ENCODE results near the gene AKAP1. TPM values are rescaled to one million over a fixed set of nuclear protein-coding genes. Genes with fewer than 3 reads are reported as not detected.

The AKAP1 gene
- total and polyA plus RNA-seq, 2 donors (not counting 1 experiment from before 2014, with no cell fraction given), result 20.1 to 26.6 TPM

- WGBS (ENCODE audit: insufficient coverage), result 95% methylated on average over 4 of the region's 4 CpGs
- ATAC-seq (ENCODE audit: low read depth) (no peak), DNase-seq (no peak)
- no peak overlapping the region for H2AFZ ChIP-seq (ENCODE audit: insufficient read depth, low read depth, low read length, poor library complexity, severe bottlenecking)
- H3K79me2 ChIP-seq (ENCODE audit: control insufficient read depth, insufficient read depth, low read length), result no peaks in the 10 kb centered on the region
- H3K4me2 ChIP-seq (replicated peaks; ENCODE audit: low read depth, low read length, poor library complexity, severe bottlenecking), result no peak overlapping the region
- Mint-ChIP-seq H3K27me3 (peaks cover 5% of the 10 kb centered on the region), H3K27ac (no peak overlapping the region), H3K4me3 (no peak overlapping the region), H3K4me1 (no peaks in the 10 kb centered on the region), H3K9me3 (ENCODE audit: insufficient read depth) (no peaks in the 10 kb centered on the region)
- H3K27ac ChIP-seq (ENCODE audit: low read length in 2 of 2), result no peak overlapping the region
- CTCF ChIA-PET, result no interaction called here
- H3K27me3 ChIP-seq (replicated peaks in 1 of 4; ENCODE audit: control extremely low read depth in 1 of 4, control insufficient read depth in 3 of 4, insufficient read depth in 4 of 4, low read length in 3 of 4), result peaks cover 0 to 2% (median 0%) of the 10 kb centered on the region in 4 experiments
- H4K20me1 ChIP-seq (ENCODE audit: control insufficient read depth, insufficient read depth, low read length, poor library complexity, severe bottlenecking), result no peaks in the 10 kb centered on the region
- no peaks in the 10 kb centered on the region for H3K9me3 ChIP-seq (ENCODE audit: control extremely low read depth in 1 of 3, control insufficient read depth in 2 of 3, insufficient read depth in 1 of 3, low read length in 2 of 3)
- H3K9ac ChIP-seq (ENCODE audit: low read length), result no peak overlapping the region
- intact Hi-C loops (cut with micrococcal nuclease), result no loop called here
- H3K4me3 ChIP-seq (ENCODE audit: control extremely low read depth in 1 of 5, extremely low read depth in 1 of 5, insufficient read depth in 1 of 5, low read depth in 2 of 5, low read length in 4 of 5), result no peak overlapping the region
- no peak for TF ChIP-seq EZH2 (IDR thresholded peaks at IDR 0.05; ENCODE audit: borderline replicate concordance, insufficient read depth, low read depth, low read length, poor library complexity, severe bottlenecking)
- no peak for TF ChIP-seq CTCF (IDR thresholded peaks at IDR 0.05)
- H3K36me3 ChIP-seq (replicated peaks in 1 of 2; ENCODE audit: control extremely low read depth in 1 of 2, control insufficient read depth in 1 of 2, extremely low read depth in 1 of 2, insufficient read depth in 2 of 2, low read length in 1 of 2), result no peaks in the 10 kb centered on the region
- no peaks in the 10 kb centered on the region for H3K4me1 ChIP-seq (ENCODE audit: control insufficient read depth in 2 of 2, insufficient read depth in 2 of 2, low read length in 2 of 2)
- POLR2A ChIA-PET, result no interaction called here
Measured at GRCh38 chr17:57067162-57067561, 17.9 kb upstream of the AKAP1 start.

- H3K9ac ChIP-seq (ENCODE audit: low read length), result no peak overlapping the region
- no peaks in the 10 kb centered on the region for H3K9me3 ChIP-seq (ENCODE audit: control extremely low read depth in 1 of 3, control insufficient read depth in 2 of 3, insufficient read depth in 1 of 3, low read length in 2 of 3)
- H3K27ac Mint-ChIP-seq, result no peak overlapping the region
- H3K36me3 ChIP-seq (replicated peaks in 1 of 2; ENCODE audit: control extremely low read depth in 1 of 2, control insufficient read depth in 1 of 2, extremely low read depth in 1 of 2, insufficient read depth in 2 of 2, low read length in 1 of 2), result no peaks in the 10 kb centered on the region
- intact Hi-C loops (cut with micrococcal nuclease), result no loop called here
- no peak for TF ChIP-seq EZH2 (IDR thresholded peaks at IDR 0.05; ENCODE audit: borderline replicate concordance, insufficient read depth, low read depth, low read length, poor library complexity, severe bottlenecking)
- TF ChIP-seq CTCF (IDR thresholded peaks at IDR 0.05), result no peak
- H4K20me1 ChIP-seq (ENCODE audit: control insufficient read depth, insufficient read depth, low read length, poor library complexity, severe bottlenecking), result no peaks in the 10 kb centered on the region
- no peaks in the 10 kb centered on the region for H3K9me3 Mint-ChIP-seq (ENCODE audit: insufficient read depth)
- ATAC-seq (ENCODE audit: low read depth) (no peak), DNase-seq (no peak)
- ChIA-PET CTCF (no interaction called here), POLR2A (no interaction called here)
- no CpG with 5 or more reads among the region's 1 CpG for WGBS (ENCODE audit: insufficient coverage)
- peaks cover 0 to 2% (median 0%) of the 10 kb centered on the region in 4 experiments for H3K27me3 ChIP-seq (replicated peaks in 1 of 4; ENCODE audit: control extremely low read depth in 1 of 4, control insufficient read depth in 3 of 4, insufficient read depth in 4 of 4, low read length in 3 of 4)
- H3K4me3 Mint-ChIP-seq, result no peak overlapping the region
- H3K4me1 Mint-ChIP-seq, result no peaks in the 10 kb centered on the region
- H3K4me3 ChIP-seq (ENCODE audit: control extremely low read depth in 1 of 5, extremely low read depth in 1 of 5, insufficient read depth in 1 of 5, low read depth in 2 of 5, low read length in 4 of 5), result no peak overlapping the region
- peaks cover 5% of the 10 kb centered on the region for H3K27me3 Mint-ChIP-seq
- H3K4me2 ChIP-seq (replicated peaks; ENCODE audit: low read depth, low read length, poor library complexity, severe bottlenecking), result no peak overlapping the region
- no peaks in the 10 kb centered on the region for H3K4me1 ChIP-seq (ENCODE audit: control insufficient read depth in 2 of 2, insufficient read depth in 2 of 2, low read length in 2 of 2)
- no peak overlapping the region for H2AFZ ChIP-seq (ENCODE audit: insufficient read depth, low read depth, low read length, poor library complexity, severe bottlenecking)
- no peaks in the 10 kb centered on the region for H3K79me2 ChIP-seq (ENCODE audit: control insufficient read depth, insufficient read depth, low read length)
- no peak overlapping the region for H3K27ac ChIP-seq (ENCODE audit: low read length in 2 of 2)
Measured at GRCh38 chr17:57067781-57068180, 17.3 kb upstream of the AKAP1 start.

Data from B cell (primary cell).